A673 (cell line): Measurements from ENCODE around the gene UGP2.

Experiments used
- CTCF ChIP-seq: fragments of 300-800, 200-600 bp; sonication (generic); conservative IDR thresholded peaks from 2 replicates; pipeline ENCODE4 v1.5.1; 2017; ENCODE audit warnings: low read depth, mild to moderate bottlenecking, antibody characterized with exemption, low read length, moderate library complexity, mixed read lengths
- EZH2 ChIP-seq: fragments of 200-600 bp; sonication (generic); IDR thresholded peaks from 2 replicates; pipeline ENCODE4 v1.6.1; 2017; ENCODE audit warnings: borderline replicate concordance, low read depth, mild to moderate bottlenecking, mixed read lengths, antibody characterized with exemption, low read length; ENCODE audit not compliant: poor library complexity, severe bottlenecking

GRCh38 chr2:63875559-63876245 lies 34.0 kb downstream of the UGP2 start:
- TF ChIP-seq CTCF = no peak
- TF ChIP-seq EZH2 = no peak
